SJSA1 (cell line): ENCODE measurements around the gene WNT7A. TPM values are rescaled to one million over a fixed set of nuclear protein-coding genes. Genes with fewer than 3 reads are reported as not detected.

Experiments
- DNase-seq, 2 experiments: peaks; one replicate each; pipeline ENCODE4 v3.0.0-alpha.2; 2015 to 2020; ENCODE audit warnings: low spot score in 2 of 2, low read depth in 1 of 2
- H3K27ac ChIP-seq: fragments of 250-450 bp; sonication (Bioruptor Pico); 2 replicates; pipeline ENCODE4 v1.5.1; 2020; ENCODE audit warnings: mild to moderate bottlenecking, moderate library complexity
- H3K27me3 ChIP-seq: fragments of 250-450 bp; sonication (Bioruptor Pico); replicated peaks from 2 replicates; pipeline ENCODE4 v1.5.1; 2020; ENCODE audit warnings: mild to moderate bottlenecking, moderate library complexity
- H3K36me3 ChIP-seq: fragments of 250-450 bp; sonication (Bioruptor Pico); 2 replicates; pipeline ENCODE4 v1.5.1; 2020; ENCODE audit warnings: mild to moderate bottlenecking
- H3K4me1 ChIP-seq: fragments of 250-450 bp; sonication (Bioruptor Pico); replicated peaks from 2 replicates; pipeline ENCODE4 v1.6.1; 2021; ENCODE audit warnings: mild to moderate bottlenecking
- H3K4me3 ChIP-seq: fragments of 250-450 bp; sonication (Bioruptor Pico); 2 replicates; pipeline ENCODE4 v1.5.1; 2020; ENCODE audit warnings: mild to moderate bottlenecking
- H3K9me3 ChIP-seq: fragments of 250-450 bp; sonication (Bioruptor Pico); replicated peaks from 2 replicates; pipeline ENCODE4 v1.5.1; 2020; ENCODE audit warnings: mild to moderate bottlenecking
- total RNA-seq: library from RNA; depleted of rRNA; stranded (reverse); fragments of >200 nt; shearing (Covaris generic); gene quantifications from 2 replicates; pipeline ENCODE4 v1.2.3, GENCODE V29; 2014

Gene WNT7A
- total RNA-seq, 1 experiment from 2014 or later = not detected

- no peaks in the 10 kb centered on the region for H3K4me1 ChIP-seq
- no peaks in the 10 kb centered on the region for H3K36me3 ChIP-seq
- no peak for DNase-seq
- H3K27ac ChIP-seq = no peak overlapping the region
- H3K4me3 ChIP-seq = no peak overlapping the region
- peaks cover 3% of the 10 kb centered on the region; the same call in 1 of the 2 replicates for H3K27me3 ChIP-seq
- no peaks in the 10 kb centered on the region for H3K9me3 ChIP-seq
These were observed 38.0 kb downstream of the WNT7A start for GRCh38 chr3:13841826-13842225.

GRCh38 chr3:13841141-13841540 lies 38.7 kb downstream of the WNT7A start:
- no peak overlapping the region for H3K4me3 ChIP-seq
- no peak for DNase-seq
- H3K4me1 ChIP-seq = no peaks in the 10 kb centered on the region
- H3K36me3 ChIP-seq = no peaks in the 10 kb centered on the region
- peaks cover 3% of the 10 kb centered on the region; the same call in 1 of the 2 replicates for H3K27me3 ChIP-seq
- no peak overlapping the region for H3K27ac ChIP-seq
- no peaks in the 10 kb centered on the region for H3K9me3 ChIP-seq

GRCh38 chr3:13840456-13840855 lies 39.4 kb downstream of the WNT7A start:
- no peaks in the 10 kb centered on the region for H3K36me3 ChIP-seq
- no peak overlapping the region for H3K27ac ChIP-seq
- H3K4me3 ChIP-seq = no peak overlapping the region
- no peaks in the 10 kb centered on the region for H3K4me1 ChIP-seq
- no peak for DNase-seq
- H3K9me3 ChIP-seq = no peaks in the 10 kb centered on the region
- peaks cover 6% of the 10 kb centered on the region; the same call in 1 of the 2 replicates for H3K27me3 ChIP-seq

- H3K27me3 ChIP-seq = peaks cover 7% of the 10 kb centered on the region; the same call in 1 of the 2 replicates
- no peak overlapping the region for H3K4me3 ChIP-seq
- H3K36me3 ChIP-seq = no peaks in the 10 kb centered on the region
- no peaks in the 10 kb centered on the region for H3K9me3 ChIP-seq
- no peaks in the 10 kb centered on the region for H3K4me1 ChIP-seq
- no peak for DNase-seq
- H3K27ac ChIP-seq = no peak overlapping the region
These were observed 40.0 kb downstream of the WNT7A start for GRCh38 chr3:13839726-13840340.

- Histone ChIP-seq H3K4me3 (no peak overlapping the region), H3K27ac (no peak overlapping the region), H3K36me3 (no peaks in the 10 kb centered on the region), H3K27me3 (peaks cover 7% of the 10 kb centered on the region; the same call in 1 of the 2 replicates), H3K9me3 (no peaks in the 10 kb centered on the region), H3K4me1 (no peaks in the 10 kb centered on the region)
- no peak for DNase-seq
These were observed 40.6 kb downstream of the WNT7A start for GRCh38 chr3:13839253-13839652.

GRCh38 chr3:13838421-13838820 lies 41.5 kb downstream of the WNT7A start:
- no peak for DNase-seq
- Histone ChIP-seq H3K4me3 (no peak overlapping the region), H3K36me3 (no peaks in the 10 kb centered on the region), H3K4me1 (no peaks in the 10 kb centered on the region), H3K27ac (no peak overlapping the region), H3K27me3 (peaks cover 7% of the 10 kb centered on the region; the same call in 1 of the 2 replicates), H3K9me3 (no peaks in the 10 kb centered on the region)

GRCh38 chr3:13837751-13838150 lies 42.1 kb downstream of the WNT7A start:
- Histone ChIP-seq H3K27ac (no peak overlapping the region), H3K27me3 (peaks cover 7% of the 10 kb centered on the region; the same call in 1 of the 2 replicates), H3K9me3 (no peaks in the 10 kb centered on the region), H3K4me3 (no peak overlapping the region), H3K4me1 (no peaks in the 10 kb centered on the region), H3K36me3 (no peaks in the 10 kb centered on the region)
- DNase-seq = no peak

GRCh38 chr3:13836658-13837587 lies 42.9 kb downstream of the WNT7A start:
- no peak overlapping the region for H3K4me3 ChIP-seq
- no peaks in the 10 kb centered on the region for H3K4me1 ChIP-seq
- no peak overlapping the region for H3K27ac ChIP-seq
- no peak for DNase-seq
- no peaks in the 10 kb centered on the region for H3K36me3 ChIP-seq
- no peaks in the 10 kb centered on the region for H3K9me3 ChIP-seq
- peaks cover 7% of the 10 kb centered on the region; the same call in 1 of the 2 replicates for H3K27me3 ChIP-seq

- no peaks in the 10 kb centered on the region for H3K4me1 ChIP-seq
- peaks cover 7% of the 10 kb centered on the region; the same call in 1 of the 2 replicates for H3K27me3 ChIP-seq
- no peaks in the 10 kb centered on the region for H3K9me3 ChIP-seq
- no peak for DNase-seq
- no peak overlapping the region for H3K27ac ChIP-seq
- H3K36me3 ChIP-seq = no peaks in the 10 kb centered on the region
- H3K4me3 ChIP-seq = no peak overlapping the region
These were observed 44.6 kb downstream of the WNT7A start for GRCh38 chr3:13835246-13835645.

GRCh38 chr3:13834258-13835035 lies 45.4 kb downstream of the WNT7A start:
- Histone ChIP-seq H3K4me3 (no peak overlapping the region), H3K27ac (no peak overlapping the region), H3K36me3 (no peaks in the 10 kb centered on the region), H3K9me3 (no peaks in the 10 kb centered on the region), H3K27me3 (peaks cover 7% of the 10 kb centered on the region; the same call in 1 of the 2 replicates), H3K4me1 (no peaks in the 10 kb centered on the region)
- no peak for DNase-seq

GRCh38 chr3:13833506-13834257 lies 46.2 kb downstream of the WNT7A start:
- Histone ChIP-seq H3K4me3 (no peak overlapping the region), H3K36me3 (no peaks in the 10 kb centered on the region), H3K9me3 (no peaks in the 10 kb centered on the region), H3K4me1 (no peaks in the 10 kb centered on the region), H3K27ac (no peak overlapping the region), H3K27me3 (peaks cover 7% of the 10 kb centered on the region; the same call in 1 of the 2 replicates)
- no peak for DNase-seq

GRCh38 chr3:13832130-13832529 lies 47.7 kb downstream of the WNT7A start:
- Histone ChIP-seq H3K36me3 (no peaks in the 10 kb centered on the region), H3K4me3 (no peak overlapping the region), H3K27ac (no peak overlapping the region), H3K4me1 (no peaks in the 10 kb centered on the region), H3K27me3 (peaks cover 5% of the 10 kb centered on the region; the same call in 1 of the 2 replicates), H3K9me3 (no peaks in the 10 kb centered on the region)
- no peak for DNase-seq
